ENCODE data around the gene MPST.

The MPST gene

GRCh38 chr22:37068859-37069258 is 49.3 kb downstream of the MPST start:
- H3K9ac ChIP-seq, result no peak overlapping the region
- TF ChIP-seq, protein P1, sequence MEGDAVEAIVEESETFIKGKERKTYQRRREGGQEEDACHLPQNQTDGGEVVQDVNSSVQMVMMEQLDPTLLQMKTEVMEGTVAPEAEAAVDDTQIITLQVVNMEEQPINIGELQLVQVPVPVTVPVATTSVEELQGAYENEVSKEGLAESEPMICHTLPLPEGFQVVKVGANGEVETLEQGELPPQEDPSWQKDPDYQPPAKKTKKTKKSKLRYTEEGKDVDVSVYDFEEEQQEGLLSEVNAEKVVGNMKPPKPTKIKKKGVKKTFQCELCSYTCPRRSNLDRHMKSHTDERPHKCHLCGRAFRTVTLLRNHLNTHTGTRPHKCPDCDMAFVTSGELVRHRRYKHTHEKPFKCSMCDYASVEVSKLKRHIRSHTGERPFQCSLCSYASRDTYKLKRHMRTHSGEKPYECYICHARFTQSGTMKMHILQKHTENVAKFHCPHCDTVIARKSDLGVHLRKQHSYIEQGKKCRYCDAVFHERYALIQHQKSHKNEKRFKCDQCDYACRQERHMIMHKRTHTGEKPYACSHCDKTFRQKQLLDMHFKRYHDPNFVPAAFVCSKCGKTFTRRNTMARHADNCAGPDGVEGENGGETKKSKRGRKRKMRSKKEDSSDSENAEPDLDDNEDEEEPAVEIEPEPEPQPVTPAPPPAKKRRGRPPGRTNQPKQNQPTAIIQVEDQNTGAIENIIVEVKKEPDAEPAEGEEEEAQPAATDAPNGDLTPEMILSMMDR (conservative IDR thresholded peaks at IDR 0.05; ENCODE audit: low read depth, low read length), result no peak
- H3K79me2 ChIP-seq (ENCODE audit: insufficient read depth, low read depth), result no peaks in the 10 kb centered on the region
- no peaks in the 10 kb centered on the region for H4K20me1 ChIP-seq (ENCODE audit: insufficient read depth)
- H3K4me2 ChIP-seq, result no peak overlapping the region
- peaks cover 17% of the 10 kb centered on the region; the same call in 1 of the 2 replicates for H3K27me3 ChIP-seq (ENCODE audit: insufficient read depth, low read depth)
- no peak overlapping the region for H3K27ac ChIP-seq
- H3K36me3 ChIP-seq (ENCODE audit: insufficient read depth), result no peaks in the 10 kb centered on the region
- H2AFZ ChIP-seq (ENCODE audit: low read depth), result no peak overlapping the region
- H3K4me1 ChIP-seq (ENCODE audit: low read depth, poor library complexity, severe bottlenecking), result no peaks in the 10 kb centered on the region
- H3K4me3 ChIP-seq (IDR thresholded peaks at IDR 0.05; ENCODE audit: insufficient read depth, low read depth, low read length), result no peak overlapping the region

DNA sequence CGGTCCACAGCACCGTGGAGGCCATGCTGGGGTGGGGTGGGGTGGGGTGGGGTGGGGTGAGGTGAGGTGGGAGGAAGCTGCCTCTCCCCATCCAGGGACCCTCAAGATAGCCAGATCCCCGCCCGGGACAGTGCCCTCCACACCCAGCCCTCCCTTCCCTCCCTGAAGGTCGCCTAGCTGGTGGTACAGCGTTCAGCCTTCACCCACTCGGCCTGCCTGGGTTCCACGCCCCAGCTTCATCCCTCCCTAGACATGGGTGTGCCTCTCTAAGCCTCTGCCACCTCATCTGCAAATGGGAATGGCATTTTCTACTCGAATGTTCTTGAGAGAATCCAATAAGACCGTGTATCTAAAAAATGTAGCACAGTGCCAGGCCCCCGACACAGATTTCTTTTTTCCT is 49.8 kb downstream of the MPST start:
- Histone ChIP-seq H3K4me1 (ENCODE audit: low read depth, poor library complexity, severe bottlenecking) (no peaks in the 10 kb centered on the region), H3K27ac (no peak overlapping the region), H3K4me3 (IDR thresholded peaks at IDR 0.05; ENCODE audit: insufficient read depth, low read depth, low read length) (no peak overlapping the region), H2AFZ (ENCODE audit: low read depth) (no peak overlapping the region), H3K4me2 (no peak overlapping the region), H3K79me2 (ENCODE audit: insufficient read depth, low read depth) (no peaks in the 10 kb centered on the region), H3K9ac (no peak overlapping the region), H4K20me1 (ENCODE audit: insufficient read depth) (no peaks in the 10 kb centered on the region), H3K36me3 (ENCODE audit: insufficient read depth) (no peaks in the 10 kb centered on the region), H3K27me3 (ENCODE audit: insufficient read depth, low read depth) (peaks cover 17% of the 10 kb centered on the region; the same call in 1 of the 2 replicates)
- TF ChIP-seq, protein P1 (conservative IDR thresholded peaks at IDR 0.05; ENCODE audit: low read depth, low read length), result no peak

DNA sequence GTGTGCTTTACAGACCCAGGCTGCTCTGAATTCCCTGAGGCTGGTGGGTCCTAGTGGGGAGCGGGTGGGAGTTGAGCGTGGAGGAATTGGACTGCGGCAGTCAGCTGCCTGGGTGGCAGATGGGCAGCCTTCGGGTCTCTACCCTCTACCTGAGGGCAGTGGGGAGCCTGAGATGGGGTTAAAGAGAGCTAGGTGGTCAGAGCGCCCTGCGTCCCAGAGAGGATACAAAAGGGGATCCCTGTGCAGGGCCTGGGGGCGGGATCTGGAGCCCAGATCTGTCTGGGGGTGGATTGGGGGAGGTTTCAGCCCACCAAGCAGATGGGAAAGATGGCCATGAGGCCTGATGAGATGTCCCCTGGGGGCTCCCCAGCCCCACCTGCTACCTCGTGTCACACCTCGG is 50.2 kb downstream of the MPST start:
- Histone ChIP-seq H3K27me3 (ENCODE audit: insufficient read depth, low read depth) (peaks cover 17% of the 10 kb centered on the region; the same call in 1 of the 2 replicates), H3K27ac (no peak overlapping the region), H3K79me2 (ENCODE audit: insufficient read depth, low read depth) (no peaks in the 10 kb centered on the region), H3K4me3 (IDR thresholded peaks at IDR 0.05; ENCODE audit: insufficient read depth, low read depth, low read length) (no peak overlapping the region), H3K4me2 (no peak overlapping the region), H3K9ac (no peak overlapping the region), H3K36me3 (ENCODE audit: insufficient read depth) (no peaks in the 10 kb centered on the region), H3K4me1 (ENCODE audit: low read depth, poor library complexity, severe bottlenecking) (no peaks in the 10 kb centered on the region), H4K20me1 (ENCODE audit: insufficient read depth) (no peaks in the 10 kb centered on the region), H2AFZ (ENCODE audit: low read depth) (no peak overlapping the region)
- TF ChIP-seq, protein P1 (conservative IDR thresholded peaks at IDR 0.05; ENCODE audit: low read depth, low read length), result no peak

GRCh38 chr22:37070334-37070733 is 50.8 kb downstream of the MPST start:
- no peak overlapping the region for H3K4me2 ChIP-seq
- H3K79me2 ChIP-seq (ENCODE audit: insufficient read depth, low read depth), result no peaks in the 10 kb centered on the region
- H3K9ac ChIP-seq, result no peak overlapping the region
- peaks cover 18% of the 10 kb centered on the region; the same call in 1 of the 2 replicates for H3K27me3 ChIP-seq (ENCODE audit: insufficient read depth, low read depth)
- TF ChIP-seq, protein P1 (conservative IDR thresholded peaks at IDR 0.05; ENCODE audit: low read depth, low read length), result no peak
- H3K36me3 ChIP-seq (ENCODE audit: insufficient read depth), result no peaks in the 10 kb centered on the region
- H4K20me1 ChIP-seq (ENCODE audit: insufficient read depth), result no peaks in the 10 kb centered on the region
- no peaks in the 10 kb centered on the region for H3K4me1 ChIP-seq (ENCODE audit: low read depth, poor library complexity, severe bottlenecking)
- H3K4me3 ChIP-seq (IDR thresholded peaks at IDR 0.05; ENCODE audit: insufficient read depth, low read depth, low read length), result no peak overlapping the region
- no peak overlapping the region for H3K27ac ChIP-seq
- no peak overlapping the region for H2AFZ ChIP-seq (ENCODE audit: low read depth)

Measured in KMS-11 (cell line).